ENCODE measurements around the gene ARF3. TPM values are rescaled to one million over a fixed set of nuclear protein-coding genes. Genes with fewer than 3 reads are reported as not detected.
A peak's percentile ranks its signal among the peaks of the same experiment; 100 is the strongest.

The ARF3 gene
- total RNA-seq, 1 experiment from 2014 or later = 256 TPM

DNA sequence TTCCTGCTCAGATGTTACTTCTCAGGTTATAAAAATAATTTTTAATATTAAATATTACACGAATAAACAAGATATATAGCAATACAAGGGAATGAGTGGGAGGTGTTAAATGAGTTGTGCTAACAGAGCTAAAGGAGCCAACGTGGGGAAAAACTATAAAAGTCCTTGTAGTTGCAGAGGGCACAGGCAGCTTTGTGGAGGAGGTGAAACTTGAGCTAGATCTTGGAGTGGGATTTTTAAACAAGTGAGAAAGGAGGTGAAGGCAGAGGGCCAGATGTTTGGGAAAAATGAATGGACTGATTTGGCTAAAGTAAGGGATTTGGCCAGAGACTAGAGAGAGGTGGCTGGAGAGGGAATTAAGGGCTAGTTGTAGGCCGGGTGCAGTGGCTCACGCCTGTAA, 26.8 kb downstream of the ARF3 start (continued):
- TF ChIP-seq NFATC4 (CRISPR knock-in tag; IDR thresholded peaks at IDR 0.05) = no peak

DNA sequence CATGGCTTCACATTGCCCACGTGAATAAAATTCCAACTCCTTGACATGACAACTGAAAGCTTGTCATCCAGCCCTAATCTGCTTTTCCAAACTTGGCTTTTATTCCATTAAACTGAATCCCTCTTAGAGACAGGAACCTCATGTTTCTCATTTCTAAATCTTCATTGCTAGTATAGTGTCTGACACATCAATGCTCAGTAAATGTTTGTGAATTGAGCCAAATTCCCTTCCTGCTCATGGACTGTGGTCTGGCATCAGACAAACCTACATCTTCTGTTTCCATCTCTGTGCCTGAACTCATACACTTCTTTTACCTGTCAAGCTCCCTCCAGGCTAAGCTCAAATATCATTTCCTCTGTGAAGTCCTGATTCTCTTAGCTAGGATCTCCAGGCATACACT, 27.7 kb downstream of the ARF3 start:
- TF ChIP-seq, protein P1, sequence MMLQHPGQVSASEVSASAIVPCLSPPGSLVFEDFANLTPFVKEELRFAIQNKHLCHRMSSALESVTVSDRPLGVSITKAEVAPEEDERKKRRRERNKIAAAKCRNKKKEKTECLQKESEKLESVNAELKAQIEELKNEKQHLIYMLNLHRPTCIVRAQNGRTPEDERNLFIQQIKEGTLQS (CRISPR knock-in tag; conservative IDR thresholded peaks at IDR 0.05) = no peak
- no peak for TF ChIP-seq FOXK1 (CRISPR knock-in tag; IDR thresholded peaks at IDR 0.05)
- no peak for TF ChIP-seq ZNF263 (CRISPR knock-in tag; IDR thresholded peaks at IDR 0.05; ENCODE audit: low read depth)
- TF ChIP-seq CREM (CRISPR knock-in tag; IDR thresholded peaks at IDR 0.05) = no peak
- TF ChIP-seq IRF2 (CRISPR knock-in tag; IDR thresholded peaks at IDR 0.05; ENCODE audit: borderline replicate concordance, low read depth) = no peak
- TF ChIP-seq, protein P2, sequence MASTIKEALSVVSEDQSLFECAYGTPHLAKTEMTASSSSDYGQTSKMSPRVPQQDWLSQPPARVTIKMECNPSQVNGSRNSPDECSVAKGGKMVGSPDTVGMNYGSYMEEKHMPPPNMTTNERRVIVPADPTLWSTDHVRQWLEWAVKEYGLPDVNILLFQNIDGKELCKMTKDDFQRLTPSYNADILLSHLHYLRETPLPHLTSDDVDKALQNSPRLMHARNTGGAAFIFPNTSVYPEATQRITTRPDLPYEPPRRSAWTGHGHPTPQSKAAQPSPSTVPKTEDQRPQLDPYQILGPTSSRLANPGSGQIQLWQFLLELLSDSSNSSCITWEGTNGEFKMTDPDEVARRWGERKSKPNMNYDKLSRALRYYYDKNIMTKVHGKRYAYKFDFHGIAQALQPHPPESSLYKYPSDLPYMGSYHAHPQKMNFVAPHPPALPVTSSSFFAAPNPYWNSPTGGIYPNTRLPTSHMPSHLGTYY (CRISPR knock-in tag; IDR thresholded peaks at IDR 0.05) = no peak
- TF ChIP-seq, protein P3, sequence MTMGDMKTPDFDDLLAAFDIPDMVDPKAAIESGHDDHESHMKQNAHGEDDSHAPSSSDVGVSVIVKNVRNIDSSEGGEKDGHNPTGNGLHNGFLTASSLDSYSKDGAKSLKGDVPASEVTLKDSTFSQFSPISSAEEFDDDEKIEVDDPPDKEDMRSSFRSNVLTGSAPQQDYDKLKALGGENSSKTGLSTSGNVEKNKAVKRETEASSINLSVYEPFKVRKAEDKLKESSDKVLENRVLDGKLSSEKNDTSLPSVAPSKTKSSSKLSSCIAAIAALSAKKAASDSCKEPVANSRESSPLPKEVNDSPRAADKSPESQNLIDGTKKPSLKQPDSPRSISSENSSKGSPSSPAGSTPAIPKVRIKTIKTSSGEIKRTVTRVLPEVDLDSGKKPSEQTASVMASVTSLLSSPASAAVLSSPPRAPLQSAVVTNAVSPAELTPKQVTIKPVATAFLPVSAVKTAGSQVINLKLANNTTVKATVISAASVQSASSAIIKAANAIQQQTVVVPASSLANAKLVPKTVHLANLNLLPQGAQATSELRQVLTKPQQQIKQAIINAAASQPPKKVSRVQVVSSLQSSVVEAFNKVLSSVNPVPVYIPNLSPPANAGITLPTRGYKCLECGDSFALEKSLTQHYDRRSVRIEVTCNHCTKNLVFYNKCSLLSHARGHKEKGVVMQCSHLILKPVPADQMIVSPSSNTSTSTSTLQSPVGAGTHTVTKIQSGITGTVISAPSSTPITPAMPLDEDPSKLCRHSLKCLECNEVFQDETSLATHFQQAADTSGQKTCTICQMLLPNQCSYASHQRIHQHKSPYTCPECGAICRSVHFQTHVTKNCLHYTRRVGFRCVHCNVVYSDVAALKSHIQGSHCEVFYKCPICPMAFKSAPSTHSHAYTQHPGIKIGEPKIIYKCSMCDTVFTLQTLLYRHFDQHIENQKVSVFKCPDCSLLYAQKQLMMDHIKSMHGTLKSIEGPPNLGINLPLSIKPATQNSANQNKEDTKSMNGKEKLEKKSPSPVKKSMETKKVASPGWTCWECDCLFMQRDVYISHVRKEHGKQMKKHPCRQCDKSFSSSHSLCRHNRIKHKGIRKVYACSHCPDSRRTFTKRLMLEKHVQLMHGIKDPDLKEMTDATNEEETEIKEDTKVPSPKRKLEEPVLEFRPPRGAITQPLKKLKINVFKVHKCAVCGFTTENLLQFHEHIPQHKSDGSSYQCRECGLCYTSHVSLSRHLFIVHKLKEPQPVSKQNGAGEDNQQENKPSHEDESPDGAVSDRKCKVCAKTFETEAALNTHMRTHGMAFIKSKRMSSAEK (CRISPR knock-in tag; IDR thresholded peaks at IDR 0.05; ENCODE audit: borderline replicate concordance) = no peak
- no peak for TF ChIP-seq MYBL2 (CRISPR knock-in tag; IDR thresholded peaks at IDR 0.05)
- TF ChIP-seq, protein P4, sequence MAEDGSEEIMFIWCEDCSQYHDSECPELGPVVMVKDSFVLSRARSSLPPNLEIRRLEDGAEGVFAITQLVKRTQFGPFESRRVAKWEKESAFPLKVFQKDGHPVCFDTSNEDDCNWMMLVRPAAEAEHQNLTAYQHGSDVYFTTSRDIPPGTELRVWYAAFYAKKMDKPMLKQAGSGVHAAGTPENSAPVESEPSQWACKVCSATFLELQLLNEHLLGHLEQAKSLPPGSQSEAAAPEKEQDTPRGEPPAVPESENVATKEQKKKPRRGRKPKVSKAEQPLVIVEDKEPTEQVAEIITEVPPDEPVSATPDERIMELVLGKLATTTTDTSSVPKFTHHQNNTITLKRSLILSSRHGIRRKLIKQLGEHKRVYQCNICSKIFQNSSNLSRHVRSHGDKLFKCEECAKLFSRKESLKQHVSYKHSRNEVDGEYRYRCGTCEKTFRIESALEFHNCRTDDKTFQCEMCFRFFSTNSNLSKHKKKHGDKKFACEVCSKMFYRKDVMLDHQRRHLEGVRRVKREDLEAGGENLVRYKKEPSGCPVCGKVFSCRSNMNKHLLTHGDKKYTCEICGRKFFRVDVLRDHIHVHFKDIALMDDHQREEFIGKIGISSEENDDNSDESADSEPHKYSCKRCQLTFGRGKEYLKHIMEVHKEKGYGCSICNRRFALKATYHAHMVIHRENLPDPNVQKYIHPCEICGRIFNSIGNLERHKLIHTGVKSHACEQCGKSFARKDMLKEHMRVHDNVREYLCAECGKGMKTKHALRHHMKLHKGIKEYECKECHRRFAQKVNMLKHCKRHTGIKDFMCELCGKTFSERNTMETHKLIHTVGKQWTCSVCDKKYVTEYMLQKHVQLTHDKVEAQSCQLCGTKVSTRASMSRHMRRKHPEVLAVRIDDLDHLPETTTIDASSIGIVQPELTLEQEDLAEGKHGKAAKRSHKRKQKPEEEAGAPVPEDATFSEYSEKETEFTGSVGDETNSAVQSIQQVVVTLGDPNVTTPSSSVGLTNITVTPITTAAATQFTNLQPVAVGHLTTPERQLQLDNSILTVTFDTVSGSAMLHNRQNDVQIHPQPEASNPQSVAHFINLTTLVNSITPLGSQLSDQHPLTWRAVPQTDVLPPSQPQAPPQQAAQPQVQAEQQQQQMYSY (CRISPR knock-in tag; IDR thresholded peaks at IDR 0.05) = no peak
- no peak for TF ChIP-seq FOXJ3 (CRISPR knock-in tag; IDR thresholded peaks at IDR 0.05; ENCODE audit: borderline replicate concordance)
- ChIA-PET CTCF (interaction anchor here (0.9 to 2.0 kb wide), 6 partner anchors 8 to 115 kb away, joined by 3 to 9 read pairs (median 4); a partner anchor contains a TSS), POLR2A (interaction anchor here (0.6 kb wide), 1 partner anchor 19 kb away, joined by 3 read pairs; no protein-coding TSS in a partner anchor)
- Mint-ChIP-seq H3K36me3 (peaks cover 41% of the 10 kb centered on the region), H3K4me3 (no peak overlapping the region), H3K9me3 (no peaks in the 10 kb centered on the region), H3K27me3 (ENCODE audit: low read depth) (no peaks in the 10 kb centered on the region), H3K27ac (no peak overlapping the region), H3K4me1 (peaks cover 8% of the 10 kb centered on the region)
- ATAC-seq (no peak), DNase-seq (ENCODE audit: low spot score) (no peak)

DNA sequence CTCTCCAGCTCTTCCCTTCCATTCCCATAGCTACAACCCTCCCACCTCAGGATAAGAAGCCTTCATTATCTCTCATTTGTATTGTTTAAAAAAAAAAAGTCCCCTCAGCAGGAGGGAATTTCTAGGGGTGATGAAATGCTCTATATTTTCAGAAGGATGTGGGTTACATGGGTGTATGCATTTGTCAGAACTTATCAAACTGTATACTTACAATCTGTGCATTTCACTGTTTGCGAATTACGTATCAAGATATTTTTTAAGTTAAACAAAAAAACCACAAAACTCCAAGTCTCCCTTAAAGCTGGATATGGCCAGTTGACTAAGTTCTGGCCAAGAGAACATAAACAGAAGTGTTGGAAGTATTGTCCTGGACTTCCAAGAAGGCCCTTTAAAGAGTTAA, 30.0 kb downstream of the ARF3 start:
- Mint-ChIP-seq H3K27me3 (ENCODE audit: low read depth) (no peaks in the 10 kb centered on the region; the same call in 1 of the 2 replicates), H3K4me1 (peaks cover 15% of the 10 kb centered on the region), H3K4me3 (no peak overlapping the region), H3K36me3 (peaks cover 38% of the 10 kb centered on the region), H3K9me3 (no peaks in the 10 kb centered on the region), H3K27ac (peak overlapping the region; percentile 84)
- no peak for DNase-seq (ENCODE audit: low spot score)
- ATAC-seq = no peak
- TF ChIP-seq, protein P5, sequence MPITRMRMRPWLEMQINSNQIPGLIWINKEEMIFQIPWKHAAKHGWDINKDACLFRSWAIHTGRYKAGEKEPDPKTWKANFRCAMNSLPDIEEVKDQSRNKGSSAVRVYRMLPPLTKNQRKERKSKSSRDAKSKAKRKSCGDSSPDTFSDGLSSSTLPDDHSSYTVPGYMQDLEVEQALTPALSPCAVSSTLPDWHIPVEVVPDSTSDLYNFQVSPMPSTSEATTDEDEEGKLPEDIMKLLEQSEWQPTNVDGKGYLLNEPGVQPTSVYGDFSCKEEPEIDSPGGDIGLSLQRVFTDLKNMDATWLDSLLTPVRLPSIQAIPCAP (CRISPR knock-in tag; IDR thresholded peaks at IDR 0.05) = no peak
- TF ChIP-seq ZNF317 (CRISPR knock-in tag; IDR thresholded peaks at IDR 0.05; ENCODE audit: borderline replicate concordance, low read depth) (no peak), ATF1 (CRISPR knock-in tag; IDR thresholded peaks at IDR 0.05) (no peak), ESRRA (CRISPR knock-in tag; IDR thresholded peaks at IDR 0.05; ENCODE audit: borderline replicate concordance) (no peak), NFE2L1 (CRISPR knock-in tag; IDR thresholded peaks at IDR 0.05) (no peak)
- POLR2A ChIA-PET = interaction anchor here (0.7 kb wide), 1 partner anchor 44 kb away, joined by 3 read pairs; no protein-coding TSS in a partner anchor
- CTCF ChIA-PET = interaction anchor here (0.8 to 3.3 kb wide), 3 partner anchors 9 to 74 kb away, joined by 4 to 35 read pairs (median 9); a partner anchor contains a TSS

Measured in WTC11 (cell line).